Cardiac fibroblast (primary cell): Measurements from ENCODE around the gene COL1A2.

ENCODE experiments used
- DNase-seq, 2 donors: peaks; one replicate each; pipeline versions ENCODE4 v3.0.0 to v3.0.0-alpha.2; 2010; ENCODE audit warnings: low read depth in 2 of 2
- H3K4me3 ChIP-seq, 2 donors: replicated peaks in 1 of 2; 1 replicate in 1 of 2; 2 replicates in 1 of 2; pipeline ENCODE4 v1.5.1; 2011; ENCODE audit warnings: low read depth in 2 of 2, low read length in 2 of 2, mild to moderate bottlenecking in 2 of 2, moderate library complexity in 1 of 2
- TF ChIP-seq, protein P1 (sequence below): IDR thresholded peaks from one replicate; pipeline ENCODE4 v1.5.1; 2011; ENCODE audit warnings: low read depth, mild to moderate bottlenecking, low read length, inconsistent platforms

The COL1A2 gene

DNA sequence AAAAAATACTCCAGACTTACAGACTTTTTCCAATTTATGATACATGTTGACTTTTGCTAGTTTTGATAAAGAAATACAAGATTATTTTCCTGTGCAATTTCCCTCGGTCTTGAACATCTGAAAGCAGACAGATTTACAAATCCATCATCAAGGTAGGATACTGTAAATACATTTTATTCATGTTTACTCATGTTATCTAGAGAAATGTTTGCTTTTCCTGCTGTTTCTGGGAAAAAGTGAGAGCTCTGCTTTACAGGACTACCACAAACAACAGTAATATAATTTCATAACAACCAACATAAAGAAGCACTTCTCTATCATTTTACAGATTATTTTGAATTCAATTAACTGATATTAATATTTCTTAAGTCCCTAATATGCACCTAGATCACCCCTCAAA is 83.2 kb downstream of the COL1A2 start:
- TF ChIP-seq, protein P1, sequence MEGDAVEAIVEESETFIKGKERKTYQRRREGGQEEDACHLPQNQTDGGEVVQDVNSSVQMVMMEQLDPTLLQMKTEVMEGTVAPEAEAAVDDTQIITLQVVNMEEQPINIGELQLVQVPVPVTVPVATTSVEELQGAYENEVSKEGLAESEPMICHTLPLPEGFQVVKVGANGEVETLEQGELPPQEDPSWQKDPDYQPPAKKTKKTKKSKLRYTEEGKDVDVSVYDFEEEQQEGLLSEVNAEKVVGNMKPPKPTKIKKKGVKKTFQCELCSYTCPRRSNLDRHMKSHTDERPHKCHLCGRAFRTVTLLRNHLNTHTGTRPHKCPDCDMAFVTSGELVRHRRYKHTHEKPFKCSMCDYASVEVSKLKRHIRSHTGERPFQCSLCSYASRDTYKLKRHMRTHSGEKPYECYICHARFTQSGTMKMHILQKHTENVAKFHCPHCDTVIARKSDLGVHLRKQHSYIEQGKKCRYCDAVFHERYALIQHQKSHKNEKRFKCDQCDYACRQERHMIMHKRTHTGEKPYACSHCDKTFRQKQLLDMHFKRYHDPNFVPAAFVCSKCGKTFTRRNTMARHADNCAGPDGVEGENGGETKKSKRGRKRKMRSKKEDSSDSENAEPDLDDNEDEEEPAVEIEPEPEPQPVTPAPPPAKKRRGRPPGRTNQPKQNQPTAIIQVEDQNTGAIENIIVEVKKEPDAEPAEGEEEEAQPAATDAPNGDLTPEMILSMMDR, result no peak
- no peak for DNase-seq
- no peak overlapping the region for H3K4me3 ChIP-seq

DNA sequence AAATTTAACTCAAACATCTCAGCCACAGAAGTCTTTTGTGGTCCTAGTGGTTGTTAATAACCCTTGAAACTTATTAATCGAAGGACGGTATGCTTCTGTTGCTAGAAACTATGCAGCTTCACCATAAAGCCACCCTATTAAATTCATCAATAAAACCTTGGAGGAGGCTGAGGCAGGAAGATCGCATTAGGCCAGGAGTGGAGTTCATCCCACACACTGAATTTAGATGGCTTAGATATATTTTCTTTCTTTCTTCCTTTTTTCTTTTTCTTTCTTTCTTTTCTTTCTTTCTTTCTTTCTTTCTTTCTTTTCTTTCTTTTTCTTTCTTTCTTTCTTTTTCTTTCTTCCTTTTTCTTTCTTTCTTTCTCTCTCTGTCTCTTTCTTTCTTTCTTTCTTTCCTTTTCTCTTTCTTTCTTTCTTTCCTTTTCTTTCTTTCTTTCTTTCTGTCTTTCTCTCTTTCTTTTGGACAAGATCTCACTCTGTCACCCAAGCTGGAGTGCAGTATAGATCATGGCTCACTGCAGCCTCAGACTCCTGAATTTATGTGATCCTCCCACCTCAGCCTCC is 84.0 kb downstream of the COL1A2 start:
- TF ChIP-seq, protein P1, result no peak
- no peak for DNase-seq
- H3K4me3 ChIP-seq, result no peak overlapping the region
